Measurements from ENCODE around the gene OR51I2.

Gene OR51I2

DNA sequence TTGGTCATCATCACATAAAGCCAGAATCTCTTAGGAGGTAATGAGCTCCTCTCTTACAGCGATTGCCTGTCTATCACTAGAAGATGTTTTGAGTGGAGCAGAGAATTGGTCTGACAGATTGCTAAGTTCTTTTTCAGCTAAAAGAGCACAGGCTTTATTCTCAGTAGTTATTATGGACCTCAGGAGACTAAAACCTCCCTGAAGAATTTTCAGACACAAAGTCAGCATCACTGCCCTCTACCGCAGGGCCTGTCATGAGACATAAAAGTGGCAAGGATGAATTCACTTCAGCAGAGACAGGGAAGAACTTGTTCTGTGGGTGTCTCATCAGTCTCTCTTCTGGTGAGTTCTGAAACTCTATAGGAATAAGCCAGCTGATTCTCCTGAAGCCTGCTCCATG, at the start of gene OR51I2:
Gene OR51I2 (plus strand): TSS at position 301 of the 400 bp plus-strand sequence. CDS start 4,166 bp downstream, outside the sequence.
- no peak for DNase-seq (ENCODE audit: low read depth, low spot score)

- DNase-seq (ENCODE audit: low read depth, low spot score): no peak
Observed at GRCh38 chr11:5405173-5405572, 44.0 kb upstream of the OR51I2 start.

GRCh38 chr11:5420993-5421392, 28.1 kb upstream of the OR51I2 start:
- no peak for DNase-seq (ENCODE audit: low read depth, low spot score)

DNA sequence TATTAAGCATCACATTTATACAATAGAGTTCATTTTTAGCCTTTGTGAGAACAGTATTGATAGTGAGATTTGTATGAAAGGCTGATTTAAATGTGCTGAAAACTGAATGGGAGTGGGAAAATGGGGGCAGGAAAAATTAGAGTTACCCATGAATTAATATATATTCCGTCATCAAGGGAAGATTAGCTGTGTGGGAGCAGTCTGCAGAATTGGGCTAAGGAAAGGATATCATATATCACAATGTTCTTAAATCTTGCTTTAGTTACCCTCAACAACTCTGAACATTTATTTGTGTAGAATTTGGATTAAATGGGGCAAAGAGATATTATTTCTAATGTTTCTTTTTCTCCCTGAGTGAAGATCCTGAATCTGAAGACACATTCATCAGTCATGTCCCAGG, 27.3 kb upstream of the OR51I2 start, which contains the start of gene OR51Q1:
Gene OR51Q1 (plus strand): TSS at position 301 of the 400 bp plus-strand sequence. CDS start 90 bp downstream, at position 391.
- DNase-seq (ENCODE audit: low read depth, low spot score): no peak

- no peak for DNase-seq (ENCODE audit: low read depth, low spot score)
Observed at GRCh38 chr11:5423131-5423530, 26.0 kb upstream of the OR51I2 start.

DNA sequence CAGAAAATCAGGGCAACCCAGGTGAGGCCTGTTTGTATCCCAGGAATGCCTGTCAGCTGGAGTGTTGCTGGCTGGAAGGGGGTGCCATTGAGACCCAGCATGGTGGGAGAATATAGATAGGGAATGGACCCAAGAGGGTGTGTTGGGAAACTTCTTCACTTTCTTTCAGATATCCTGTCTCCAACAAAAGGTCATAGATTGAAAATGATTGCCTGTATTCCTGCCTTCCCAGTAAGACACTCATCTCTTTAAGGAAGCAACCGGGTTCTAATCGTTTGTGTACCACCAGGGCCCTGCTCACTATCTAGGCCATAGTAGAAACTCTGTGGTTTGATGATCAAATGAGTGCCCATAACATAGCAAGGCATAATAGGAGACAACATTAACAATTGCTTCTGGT, 7.7 kb upstream of the OR51I2 start, which contains the start of gene OR51I1:
Gene OR51I1 (minus strand): TSS at position 101 of the 400 bp plus-strand sequence. CDS start 0 bp downstream, at position 101.
- DNase-seq (ENCODE audit: low read depth, low spot score): no peak

DNA sequence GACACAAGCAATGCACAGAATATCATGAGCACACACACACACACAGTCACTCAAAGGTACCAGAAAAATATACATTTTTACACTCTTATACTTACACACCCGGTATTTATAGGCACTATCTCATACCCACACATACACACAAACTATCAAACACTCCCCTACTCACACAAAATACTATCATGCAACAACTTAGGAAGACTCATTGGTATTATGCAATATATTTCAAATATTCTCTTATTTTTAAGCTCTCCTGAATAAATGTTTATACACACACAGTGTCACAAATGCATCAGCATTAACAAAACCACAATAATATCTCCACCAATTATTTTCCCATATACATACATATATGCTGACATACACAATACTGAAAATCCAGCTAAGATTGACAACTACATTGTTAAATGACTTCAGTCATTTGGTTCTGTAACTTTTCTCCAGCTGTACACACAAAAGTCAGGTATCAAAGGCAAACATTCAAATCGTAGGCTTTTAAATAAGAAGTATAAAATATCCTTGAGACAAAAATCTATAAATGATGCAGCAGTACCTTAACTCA, 5.2 kb upstream of the OR51I2 start:
- no peak for DNase-seq (ENCODE audit: low read depth, low spot score)

DNA sequence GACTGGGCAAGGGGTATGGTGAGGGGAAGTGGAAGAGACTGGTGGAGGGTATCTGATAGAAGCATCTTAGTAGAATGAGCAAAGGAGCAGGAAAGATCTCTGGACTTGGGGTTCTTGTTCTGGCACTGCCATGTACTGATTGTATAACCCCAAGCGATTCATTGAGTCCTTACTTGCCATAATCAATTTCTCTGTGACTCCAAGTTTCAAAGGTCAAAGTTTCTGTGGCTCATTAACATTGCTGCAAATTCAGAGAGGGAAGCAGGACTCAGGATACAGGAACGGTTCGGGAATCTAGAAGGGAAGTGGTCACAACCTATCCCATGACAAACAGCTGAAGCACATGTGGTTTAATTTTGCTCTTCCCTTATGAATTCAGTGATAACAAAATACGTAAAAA, 309 bp downstream of the OR51I2 start:
- DNase-seq (ENCODE audit: low read depth, low spot score): no peak

GRCh38 chr11:5460983-5461621, 12.0 kb downstream of the OR51I2 start:
- DNase-seq (ENCODE audit: low read depth, low spot score): no peak

DNA sequence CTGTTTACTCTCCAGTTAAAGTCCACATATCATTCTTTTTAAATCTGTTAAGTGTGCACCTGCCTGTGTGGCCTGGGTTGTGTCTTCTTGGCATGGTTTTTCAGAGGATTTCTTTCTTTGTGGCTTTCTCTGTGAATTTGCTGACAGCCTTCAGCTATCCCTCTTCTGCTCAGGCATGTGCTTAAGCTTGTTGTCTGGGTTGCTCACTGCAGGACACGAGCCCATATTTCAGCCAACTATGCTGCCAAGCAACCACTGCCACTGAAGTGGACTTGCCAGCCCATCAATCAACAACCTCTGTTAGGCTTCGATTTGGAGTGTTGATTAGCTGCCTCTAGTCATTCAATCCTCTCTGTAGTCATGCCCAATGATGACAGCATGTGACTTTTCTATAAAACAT, 18.4 kb downstream of the OR51I2 start:
- DNase-seq (ENCODE audit: low read depth, low spot score): no peak

DNA sequence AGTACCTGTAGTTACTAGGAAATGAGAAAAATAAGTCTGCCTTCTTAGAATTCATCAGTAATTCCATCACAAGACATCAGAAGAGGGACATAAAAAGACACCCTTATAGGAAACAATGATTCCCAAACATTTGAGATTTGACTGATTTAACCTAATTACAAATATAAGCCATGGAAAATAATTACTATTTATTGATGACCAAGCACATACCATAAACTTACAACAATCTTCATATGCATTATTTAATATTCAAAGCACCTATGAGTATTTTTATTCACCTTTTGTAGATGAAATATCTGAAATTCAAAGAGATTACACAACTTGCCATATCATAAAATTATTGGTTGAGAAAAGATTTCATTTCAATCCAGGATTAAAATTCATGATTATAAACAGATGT, 24.8 kb downstream of the OR51I2 start:
- no peak for DNase-seq (ENCODE audit: low read depth, low spot score)

GRCh38 chr11:5476186-5476819, 27.2 kb downstream of the OR51I2 start:
- DNase-seq (ENCODE audit: low read depth, low spot score): peak; percentile 67

GRCh38 chr11:5486003-5486402, 36.9 kb downstream of the OR51I2 start:
- no peak for DNase-seq (ENCODE audit: low read depth, low spot score)

- no peak for DNase-seq (ENCODE audit: low read depth, low spot score)
Observed at GRCh38 chr11:5486421-5486820, 37.3 kb downstream of the OR51I2 start.

- DNase-seq (ENCODE audit: low read depth, low spot score): no peak
Observed at GRCh38 chr11:5488385-5488784, 39.3 kb downstream of the OR51I2 start, which contains the start of gene OR52D1. TSS of gene OR52D1 (plus strand) at chr11:5488685. CDS start at chr11:5488707, 22 bp downstream.

DNA sequence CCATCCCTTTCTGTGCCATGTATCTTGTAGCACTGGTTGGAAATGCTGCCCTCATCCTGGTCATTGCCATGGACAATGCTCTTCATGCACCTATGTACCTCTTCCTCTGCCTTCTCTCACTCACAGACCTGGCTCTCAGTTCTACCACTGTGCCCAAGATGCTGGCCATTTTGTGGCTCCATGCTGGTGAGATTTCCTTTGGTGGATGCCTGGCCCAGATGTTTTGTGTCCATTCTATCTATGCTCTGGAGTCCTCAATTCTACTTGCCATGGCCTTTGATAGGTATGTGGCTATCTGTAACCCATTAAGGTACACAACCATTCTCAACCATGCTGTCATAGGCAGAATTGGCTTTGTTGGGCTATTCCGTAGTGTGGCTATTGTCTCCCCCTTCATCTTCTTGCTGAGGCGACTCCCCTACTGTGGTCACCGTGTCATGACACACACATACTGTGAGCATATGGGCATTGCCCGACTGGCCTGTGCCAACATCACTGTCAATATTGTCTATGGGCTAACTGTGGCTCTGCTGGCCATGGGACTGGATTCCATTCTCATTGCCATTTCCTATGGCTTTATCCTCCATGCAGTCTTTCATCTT, 39.8 kb downstream of the OR51I2 start:
- DNase-seq (ENCODE audit: low read depth, low spot score): no peak

GRCh38 chr11:5489576-5490357, 40.6 kb downstream of the OR51I2 start:
- no peak for DNase-seq (ENCODE audit: low read depth, low spot score)

GRCh38 chr11:5499671-5500070, 50.5 kb downstream of the OR51I2 start:
- no peak for DNase-seq (ENCODE audit: low read depth, low spot score)

GRCh38 chr11:5500393-5500801, 51.3 kb downstream of the OR51I2 start:
- no peak for DNase-seq (ENCODE audit: low read depth, low spot score)

- DNase-seq (ENCODE audit: low read depth, low spot score): no peak
Observed at GRCh38 chr11:5504403-5504921, 55.3 kb downstream of the OR51I2 start.

- no peak for DNase-seq (ENCODE audit: low read depth, low spot score)
Observed at GRCh38 chr11:5505363-5506048, 56.4 kb downstream of the OR51I2 start.

Measured in astrocyte of the hippocampus (primary cell).